Tongue (tissue), 2 donors: ENCODE data around the gene CD68. TPM values are rescaled to one million over a fixed set of nuclear protein-coding genes. Genes with fewer than 3 reads are reported as not detected.
"Not testable (repeated sequence)": the region's sequence is repeated elsewhere in the genome, so short reads cannot be mapped to it uniquely, and the experiment has no call there.

ENCODE experiments used
- DNase-seq: peaks from one replicate; pipeline ENCODE4 v3.0.0-alpha.2; 2015
- total RNA-seq: library from RNA; depleted of rRNA; stranded (reverse); fragments of >200 nt; gene quantifications from one replicate; pipeline ENCODE4 v1.2.3, GENCODE V29; 2014

The CD68 gene
- total RNA-seq, 1 donor from 2014 or later: 2.4 TPM

- no peak for DNase-seq
Observed at GRCh38 chr17:7580604-7581575, 1.5 kb downstream of the CD68 start.

GRCh38 chr17:7582396-7583252, 3.2 kb downstream of the CD68 start:
- DNase-seq: no peak

- DNase-seq: peak; percentile 100
Observed at GRCh38 chr17:7583253-7584109, 4.0 kb downstream of the CD68 start, which contains the start of gene MPDU1. TSS of gene MPDU1 (plus strand) at chr17:7583852. CDS start at chr17:7583863, 11 bp downstream.

- DNase-seq: no peak
Observed at GRCh38 chr17:7586673-7587419, 7.4 kb downstream of the CD68 start.

- DNase-seq: peak; percentile 59
Observed at GRCh38 chr17:7587420-7588151, 8.1 kb downstream of the CD68 start.

GRCh38 chr17:7588553-7589203, 9.2 kb downstream of the CD68 start:
- DNase-seq: no peak

- peak; percentile 95 for DNase-seq
Observed at GRCh38 chr17:7589204-7589868, 9.9 kb downstream of the CD68 start.

GRCh38 chr17:7589891-7590691, 10.7 kb downstream of the CD68 start, which contains the start of gene SOX15:
TSS of gene SOX15 (minus strand) at chr17:7590094. CDS start at chr17:7589676, 418 bp downstream.
- DNase-seq: peak; percentile 42

- DNase-seq: no peak
Observed at GRCh38 chr17:7590743-7591142, 11.3 kb downstream of the CD68 start.

GRCh38 chr17:7591596-7591995, 12.2 kb downstream of the CD68 start:
- DNase-seq: no peak

- no peak for DNase-seq
Observed at GRCh38 chr17:7592422-7593021, 13.1 kb downstream of the CD68 start.

GRCh38 chr17:7593296-7593695, 13.9 kb downstream of the CD68 start:
- DNase-seq: no peak

- not testable (repeated sequence) for DNase-seq
Observed at GRCh38 chr17:7597561-7597960, 18.1 kb downstream of the CD68 start.

GRCh38 chr17:7606280-7606679, 26.8 kb downstream of the CD68 start:
- no peak for DNase-seq

- DNase-seq: no peak
Observed at GRCh38 chr17:7610641-7611040, 31.2 kb downstream of the CD68 start.

GRCh38 chr17:7611635-7612293, 32.3 kb downstream of the CD68 start:
- DNase-seq: no peak

- no peak for DNase-seq
Observed at GRCh38 chr17:7612294-7612640, 32.8 kb downstream of the CD68 start.
